Endometrial microvascular endothelial cells (primary cell): Measurements from ENCODE around the gene GMFB. TPM values are rescaled to one million over a fixed set of nuclear protein-coding genes. Genes with fewer than 3 reads are reported as not detected.

Source experiments
- in situ Hi-C: cut with HindIII; loops from 2 replicates; pipeline ENCODE4 v1.10.0; 2017; ENCODE audit warnings: low sequenced_read_pairs, low pct_unique_long_range_greater_than_20kb; ENCODE audit errors: inconsistent ontology term
- total RNA-seq: library from RNA; depleted of rRNA; stranded (reverse); fragments of >200 nt; gene quantifications from one replicate; pipeline ENCODE4 v1.2.3, GENCODE V29; 2015; ENCODE audit errors: inconsistent ontology term

GMFB gene
- 48.3 TPM for total RNA-seq

DNA sequence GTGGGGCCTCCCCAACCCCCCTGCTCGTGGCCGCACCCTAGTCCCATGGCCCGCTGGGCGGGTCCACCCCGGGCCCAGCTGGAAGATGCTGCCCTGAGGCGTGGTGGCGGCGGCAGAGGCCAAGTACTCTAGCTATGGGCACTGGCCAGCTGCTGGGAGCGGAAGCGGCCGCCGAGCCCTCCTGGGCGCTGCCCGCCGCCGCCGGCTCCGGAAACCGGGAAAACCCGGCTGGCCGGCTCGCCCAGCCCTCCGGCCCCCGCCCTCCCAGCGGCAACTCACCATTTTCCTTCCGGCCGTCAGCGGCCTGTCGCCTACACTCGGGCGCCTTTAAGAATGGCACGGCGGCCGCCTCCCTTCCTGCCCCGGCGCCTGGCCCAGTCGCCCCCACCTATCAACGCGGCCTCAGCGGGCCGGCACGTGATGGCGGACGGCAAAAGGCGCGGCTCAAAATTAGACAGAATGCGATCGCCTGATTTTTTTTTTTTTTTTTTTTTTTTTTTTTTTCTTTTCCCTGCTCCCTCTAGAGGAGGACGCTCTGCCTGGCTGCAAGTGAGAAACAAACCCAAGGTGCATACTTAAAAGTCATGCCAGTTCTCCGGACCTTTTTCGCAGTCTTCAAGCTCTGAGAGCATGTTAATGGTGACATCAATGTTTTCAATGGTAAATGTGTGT is at the start of gene GMFB:
TSS of gene GMFB (minus strand) at position 335 of the 672 bp plus-strand sequence. CDS start at position 282, 53 bp downstream.
- in situ Hi-C loops, result no loop called here

DNA sequence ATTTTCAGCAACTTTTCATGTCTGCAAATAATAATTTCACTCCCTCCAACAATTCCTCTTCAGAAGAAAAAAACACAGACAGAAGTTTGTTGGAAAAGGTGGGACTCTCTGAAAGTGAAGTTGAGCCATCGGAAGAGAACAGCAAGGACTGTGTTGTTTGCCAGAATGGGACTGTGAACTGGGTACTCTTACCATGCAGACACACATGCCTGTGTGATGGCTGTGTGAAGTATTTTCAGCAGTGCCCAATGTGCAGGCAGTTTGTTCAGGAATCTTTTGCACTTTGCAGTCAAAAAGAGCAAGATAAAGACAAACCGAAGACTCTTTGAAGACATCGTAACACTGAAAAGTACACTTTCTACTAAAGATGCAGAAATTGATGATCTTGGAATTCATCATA is 49.3 kb upstream of the GMFB start:
- in situ Hi-C loops, result no loop called here

DNA sequence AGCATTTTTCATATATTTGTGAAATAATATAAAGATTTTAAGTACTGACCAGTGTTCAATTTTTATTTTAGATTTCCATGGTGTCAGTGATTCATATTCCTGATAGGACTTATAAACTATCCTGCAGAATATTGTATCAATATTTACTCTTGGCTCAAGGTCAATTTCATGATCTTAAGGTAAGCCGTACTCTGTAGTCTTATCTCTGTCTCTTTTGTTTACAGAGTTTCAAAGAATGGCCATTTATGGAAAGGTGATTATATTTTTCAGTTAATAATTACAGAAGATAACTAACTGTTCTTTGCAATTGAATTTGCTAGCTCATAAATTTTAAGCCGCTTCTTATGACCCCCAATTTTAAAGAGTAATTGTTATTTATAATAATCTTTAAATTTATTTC is 48.9 kb upstream of the GMFB start:
- in situ Hi-C loops, result no loop called here

DNA sequence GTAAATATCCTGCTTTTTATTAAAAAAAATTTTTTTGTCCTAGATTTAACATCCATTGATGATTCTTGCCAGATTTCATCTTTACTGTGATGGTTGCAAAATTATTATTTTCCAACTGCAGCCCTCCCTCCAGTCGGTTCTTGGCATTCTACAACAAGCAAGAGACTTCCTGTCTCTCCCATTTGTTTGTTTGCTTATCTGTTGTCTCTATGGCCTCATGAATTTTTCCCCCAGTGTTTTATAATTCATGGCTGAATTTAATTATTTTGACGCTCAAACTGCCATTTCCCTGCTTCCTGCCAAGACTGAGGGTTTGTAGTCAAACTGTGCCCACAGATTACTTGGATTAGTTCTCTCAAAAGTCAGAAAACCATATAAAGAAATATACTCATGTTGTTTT is 46.9 kb upstream of the GMFB start:
- in situ Hi-C loops, result no loop called here

DNA sequence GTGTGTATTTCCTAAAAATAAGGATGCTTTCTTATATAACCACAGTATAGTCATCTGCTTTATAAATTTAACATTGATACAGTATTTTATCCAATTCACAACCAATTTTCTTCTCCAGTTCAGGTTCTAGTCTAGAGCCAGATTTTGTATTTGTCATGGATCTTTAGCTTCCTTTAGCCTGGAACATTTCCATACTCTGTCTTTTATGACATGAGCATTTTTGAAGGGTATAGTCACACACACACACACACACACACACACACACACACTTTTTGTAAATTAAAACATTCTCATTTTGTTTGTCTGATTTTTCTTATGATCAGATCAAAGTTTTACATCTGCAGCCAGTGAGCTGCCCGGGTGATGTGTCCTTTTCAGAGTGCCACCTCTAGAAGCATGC is 46.3 kb upstream of the GMFB start:
- in situ Hi-C loops, result no loop called here

DNA sequence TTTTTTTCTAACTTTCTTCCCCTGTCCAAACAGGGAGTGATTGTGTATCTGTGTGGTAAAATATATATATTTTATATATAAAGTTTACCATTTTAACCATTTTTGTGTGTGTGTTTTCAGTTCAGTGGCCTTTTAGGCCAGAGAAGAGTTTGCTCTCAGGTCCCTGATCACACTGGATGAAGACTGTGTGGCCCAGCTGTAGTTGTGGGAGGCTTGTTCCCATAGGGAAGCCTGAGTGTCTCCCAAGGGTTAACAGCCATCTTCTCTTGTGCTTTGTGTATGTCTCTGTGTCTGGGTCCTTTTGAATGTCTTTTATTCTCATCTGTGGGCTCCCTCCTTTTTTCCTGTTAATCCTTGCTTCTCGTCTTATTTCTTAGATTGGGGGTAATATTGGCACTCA is 44.3 kb upstream of the GMFB start:
- in situ Hi-C loops, result no loop called here

DNA sequence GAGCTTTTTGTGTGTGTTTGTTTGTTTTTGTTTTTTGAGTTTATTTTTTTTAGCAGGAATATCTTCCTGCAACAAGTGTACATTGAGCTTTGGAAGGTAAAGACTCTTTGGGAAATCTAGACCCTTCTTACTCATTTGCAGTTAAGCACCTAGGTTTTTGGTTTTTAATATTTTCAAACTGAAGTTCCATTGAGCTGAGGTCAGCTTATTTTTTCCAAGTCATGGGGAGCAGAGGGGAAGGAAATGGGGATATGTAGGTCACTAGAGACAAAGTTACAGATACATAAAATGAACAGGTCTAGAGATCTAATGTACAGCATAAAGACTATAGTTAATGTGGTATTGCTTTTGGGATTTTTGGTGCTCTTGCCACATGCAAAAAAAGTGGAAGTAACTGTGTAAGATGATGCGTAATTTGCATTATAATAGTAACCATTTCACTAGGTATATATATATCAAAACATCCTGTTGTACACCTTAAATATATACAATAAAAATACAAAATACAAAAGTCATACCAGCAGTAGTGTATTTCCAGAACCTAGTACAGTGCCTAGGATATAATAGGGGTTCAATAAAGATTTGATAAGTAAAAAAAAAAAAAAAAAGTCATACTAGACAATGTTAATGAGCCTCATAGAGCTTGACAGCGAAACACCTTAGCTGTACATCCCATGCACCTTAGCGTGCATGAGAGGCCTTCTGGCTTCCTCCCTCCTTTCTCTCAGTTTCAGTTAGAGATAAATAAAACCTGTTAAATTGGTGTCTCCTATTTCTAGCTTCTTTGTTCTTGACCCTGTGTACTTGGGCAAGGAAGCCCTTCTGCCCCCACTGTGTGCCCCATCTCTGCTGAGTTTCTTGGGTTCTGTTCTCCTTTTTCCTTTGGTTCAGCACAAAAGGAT is 43.6 kb upstream of the GMFB start:
- in situ Hi-C loops, result no loop called here

DNA sequence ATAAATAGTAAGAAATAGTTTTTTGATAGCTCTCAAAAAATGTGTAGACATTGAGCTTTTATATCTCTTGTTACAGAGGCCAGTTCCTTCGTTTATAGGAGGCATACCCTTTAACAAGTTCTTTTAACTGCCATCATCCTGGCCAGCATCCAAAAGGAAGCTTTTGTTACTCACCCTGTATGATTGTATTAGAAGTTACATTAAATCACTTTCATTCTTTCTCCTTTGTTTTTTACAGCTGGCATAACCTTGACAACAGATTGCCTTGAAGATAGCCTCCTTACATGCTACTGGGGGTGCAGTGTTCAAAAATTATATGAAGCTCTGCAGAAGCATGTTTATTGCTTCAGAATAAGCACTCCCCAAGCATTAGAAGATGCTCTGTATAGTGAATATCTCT is 41.0 kb upstream of the GMFB start:
- in situ Hi-C loops, result no loop called here

DNA sequence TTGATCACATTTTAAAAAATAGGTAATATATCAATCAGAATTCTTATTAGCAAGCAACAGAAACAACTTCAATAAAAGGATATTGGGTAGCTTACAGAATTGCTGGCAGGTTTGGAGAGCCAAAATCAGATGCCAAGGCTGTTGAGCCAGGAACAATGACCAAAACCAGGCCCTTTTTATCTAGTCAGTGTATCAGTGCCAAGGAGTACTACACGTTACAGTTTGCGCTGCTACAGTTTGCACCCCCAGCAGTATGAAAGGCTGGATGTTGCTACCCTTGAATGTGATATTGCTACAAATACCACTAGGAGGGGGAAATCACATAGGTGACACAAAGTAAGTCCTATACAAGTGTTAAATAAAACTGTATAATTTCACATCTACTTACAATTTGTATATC is 40.2 kb upstream of the GMFB start:
- in situ Hi-C loops, result no loop called here

DNA sequence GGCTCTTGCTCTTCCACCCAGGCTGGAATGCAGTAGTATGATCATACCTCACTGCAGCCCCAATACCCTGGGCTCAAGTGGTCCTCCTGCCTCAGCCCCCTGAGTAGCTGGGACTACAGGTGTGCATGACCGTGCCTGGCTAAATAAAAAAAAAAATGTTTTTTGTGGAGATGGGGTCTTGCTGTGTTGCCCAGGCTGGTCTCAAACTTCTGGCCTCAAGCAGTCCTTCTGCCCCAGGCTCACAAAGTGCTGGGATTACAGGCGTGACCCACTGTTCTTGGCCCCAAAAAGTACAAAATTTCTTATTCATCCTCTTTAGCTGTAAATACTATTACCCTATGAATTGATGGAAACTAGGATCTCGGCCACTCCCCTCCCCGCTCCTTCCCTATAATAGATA is 35.6 kb upstream of the GMFB start:
- in situ Hi-C loops, result no loop called here

DNA sequence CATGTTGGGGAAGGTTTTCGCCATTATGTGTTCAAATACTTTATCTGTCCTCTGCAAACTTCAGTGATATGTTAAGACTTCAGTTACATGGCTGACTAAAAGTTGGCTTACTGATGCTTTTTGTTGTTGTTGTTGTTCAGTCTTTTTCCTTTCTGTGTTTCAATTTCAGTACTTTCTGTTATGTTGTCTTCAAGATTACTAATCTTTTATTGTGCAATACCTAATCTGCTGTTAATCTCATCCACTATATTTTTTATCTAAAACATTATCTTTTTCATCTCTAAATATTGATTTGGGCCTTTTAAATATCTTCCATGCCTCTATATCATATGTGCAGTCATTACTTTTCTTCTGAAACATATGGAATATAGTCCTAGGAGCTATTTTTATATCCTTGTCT is 27.9 kb upstream of the GMFB start:
- in situ Hi-C loops, result no loop called here

DNA sequence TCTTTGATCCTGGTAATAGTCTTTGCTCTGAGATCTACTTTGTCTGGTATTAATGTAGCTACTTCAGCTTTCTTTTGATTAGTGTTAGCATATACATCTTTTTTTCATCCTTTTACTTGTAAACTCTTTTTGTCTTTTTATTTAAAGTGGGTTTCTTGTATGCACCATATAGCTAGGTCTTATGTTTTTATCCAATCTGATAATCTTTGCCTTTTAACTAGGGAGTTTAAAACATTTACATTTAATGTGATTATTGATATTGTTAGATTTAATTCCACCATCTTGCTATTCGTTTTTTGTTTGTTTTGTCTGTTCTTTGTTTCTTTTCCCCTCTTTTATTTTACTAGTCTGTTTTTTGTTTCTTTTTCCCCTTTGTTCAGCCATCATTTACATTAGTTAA is 26.9 kb upstream of the GMFB start:
- in situ Hi-C loops, result no loop called here

DNA sequence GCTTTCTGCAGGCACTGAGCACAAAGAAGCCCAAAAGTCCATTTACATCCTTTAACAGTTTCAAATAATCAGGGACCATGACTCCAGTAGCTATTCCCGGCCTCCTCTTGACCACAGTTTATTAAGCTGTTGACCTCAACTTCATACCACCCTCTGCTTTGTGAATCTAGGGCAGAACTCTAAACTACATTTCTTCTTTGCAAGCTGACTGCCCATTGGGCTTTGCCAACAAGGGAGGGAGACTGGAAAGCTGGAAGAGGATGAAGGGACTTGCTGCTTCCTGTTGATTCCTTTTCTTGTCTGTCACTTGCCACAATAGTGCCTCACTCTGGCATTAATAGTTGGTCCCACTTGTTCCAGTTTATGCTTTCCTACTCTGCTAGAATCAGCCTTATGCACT is 23.6 kb upstream of the GMFB start:
- in situ Hi-C loops, result no loop called here

DNA sequence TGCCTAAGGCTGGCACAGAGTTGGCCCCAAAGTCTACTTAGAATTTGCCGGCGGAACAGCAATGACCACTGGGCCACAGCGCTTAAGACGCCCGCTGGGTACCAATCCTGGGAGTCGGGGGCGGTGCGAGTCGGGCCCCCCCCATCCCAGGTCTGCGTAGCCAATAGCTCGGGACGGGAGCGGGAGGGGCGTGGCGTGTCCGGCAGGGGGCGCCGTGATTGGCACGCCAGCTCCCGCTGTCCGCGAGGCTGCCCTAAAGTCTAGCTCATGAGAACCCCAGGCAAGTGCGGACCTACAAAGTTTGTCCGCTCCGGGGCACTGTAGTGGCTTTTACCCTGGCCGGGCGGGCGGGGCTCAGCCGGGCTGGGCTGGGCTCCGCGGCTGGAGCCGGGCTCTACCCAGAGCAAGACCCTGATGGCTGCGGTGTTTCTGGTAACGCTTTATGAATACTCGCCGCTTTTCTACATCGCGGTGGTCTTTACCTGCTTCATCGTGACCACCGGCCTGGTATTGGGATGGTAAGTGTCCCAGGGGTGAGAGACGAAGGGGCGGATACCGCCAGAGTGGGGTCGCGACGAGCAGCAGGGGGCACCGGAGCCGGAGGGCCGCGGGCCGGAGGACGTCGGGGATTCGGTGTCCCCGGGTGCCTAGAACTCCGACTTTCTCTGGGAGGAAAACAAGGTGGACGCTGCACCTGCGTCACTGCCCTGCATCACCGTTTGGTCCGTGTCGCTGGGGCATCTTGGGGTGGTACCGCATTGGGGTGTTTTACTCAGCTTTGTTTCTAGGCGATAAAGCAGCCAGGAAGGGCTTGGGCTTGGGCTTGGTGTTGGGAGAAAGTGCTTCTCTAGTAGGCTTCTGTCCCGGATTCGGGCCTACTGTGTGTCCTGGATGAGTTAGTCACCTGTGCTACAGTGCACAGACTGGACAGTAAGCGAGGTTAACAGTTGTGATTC is 21.0 kb upstream of the GMFB start, which contains the start of gene CGRRF1:
TSS of gene CGRRF1 (plus strand) at position 361 of the 956 bp plus-strand sequence. CDS start at position 415, 54 bp downstream.
- in situ Hi-C loops, result no loop called here

DNA sequence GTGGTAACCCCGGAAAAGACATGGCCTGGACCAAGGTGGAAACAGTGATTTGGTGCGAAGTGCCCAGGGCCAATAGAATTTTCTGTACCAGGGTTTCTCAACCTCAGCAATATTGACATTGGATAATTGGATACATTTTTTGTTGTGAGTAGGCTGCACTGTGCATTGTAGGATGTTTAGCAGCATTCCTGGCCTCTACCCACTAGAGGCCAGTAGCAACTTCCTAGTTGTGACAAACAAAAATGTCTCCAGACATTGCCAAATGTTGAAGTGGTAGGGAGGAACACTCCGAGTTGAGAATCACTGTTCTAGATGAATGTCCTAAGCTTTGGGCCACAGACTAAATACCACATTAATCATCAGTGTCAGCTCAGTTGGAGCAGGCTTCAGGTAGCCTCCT is 14.7 kb upstream of the GMFB start:
- in situ Hi-C loops, result no loop called here

DNA sequence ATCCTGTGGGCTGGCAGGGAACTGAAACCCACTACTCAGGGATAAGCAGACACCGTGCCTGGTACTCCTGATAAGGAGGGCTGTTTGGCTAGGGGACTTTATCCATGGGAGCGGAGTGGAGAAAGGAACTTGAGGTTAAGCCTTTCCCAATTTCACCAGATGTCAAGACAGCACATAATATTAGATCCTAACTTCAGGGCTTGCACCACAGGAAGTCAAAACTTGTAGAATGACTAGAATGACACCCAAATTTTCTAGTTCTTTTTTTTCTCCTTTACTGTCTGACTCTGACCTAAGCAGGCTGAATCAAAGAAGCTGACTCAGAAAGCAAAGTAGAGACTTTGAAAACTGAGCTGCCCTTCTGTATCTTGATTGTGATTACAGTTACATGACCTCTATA is 13.8 kb upstream of the GMFB start:
- in situ Hi-C loops, result no loop called here

DNA sequence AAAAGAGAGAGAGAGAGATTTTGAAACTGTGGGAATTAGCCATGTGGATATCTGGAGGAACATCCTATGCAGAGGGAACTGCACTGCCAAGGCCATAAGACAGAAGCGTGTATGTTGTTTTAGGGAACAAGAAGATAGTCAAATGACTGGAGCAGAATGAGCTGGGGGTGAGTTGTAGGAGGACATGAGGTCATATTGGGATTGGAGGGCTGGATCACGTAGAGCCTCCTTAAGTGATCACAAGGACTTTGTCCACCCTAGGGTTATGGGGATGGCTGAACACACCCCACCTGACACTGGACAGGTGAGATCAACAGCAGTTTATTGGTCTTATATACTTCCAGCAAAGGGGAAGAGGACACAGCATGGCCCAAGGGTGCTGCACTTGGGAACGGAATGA is 12.7 kb upstream of the GMFB start:
- in situ Hi-C loops, result no loop called here

DNA sequence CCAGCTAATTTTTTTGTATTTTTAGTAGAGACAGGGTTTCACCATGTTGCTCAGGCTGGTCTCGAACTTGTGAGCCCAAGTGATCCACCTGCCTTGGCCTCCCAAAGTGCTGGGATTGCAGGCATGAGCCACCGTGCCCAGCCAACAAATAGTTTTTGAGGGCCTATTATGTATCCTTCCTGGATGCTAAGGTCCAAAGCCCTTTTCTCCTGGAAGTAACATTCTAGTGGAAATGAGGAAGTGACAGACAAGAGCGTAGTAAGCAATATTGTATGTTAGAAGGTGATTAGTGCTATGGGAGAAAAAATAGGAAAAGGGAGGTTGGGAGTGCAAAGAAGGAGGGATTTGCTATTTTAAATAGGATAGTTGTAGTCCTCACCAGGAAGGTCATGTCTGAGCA is 12.0 kb upstream of the GMFB start:
- in situ Hi-C loops, result no loop called here

DNA sequence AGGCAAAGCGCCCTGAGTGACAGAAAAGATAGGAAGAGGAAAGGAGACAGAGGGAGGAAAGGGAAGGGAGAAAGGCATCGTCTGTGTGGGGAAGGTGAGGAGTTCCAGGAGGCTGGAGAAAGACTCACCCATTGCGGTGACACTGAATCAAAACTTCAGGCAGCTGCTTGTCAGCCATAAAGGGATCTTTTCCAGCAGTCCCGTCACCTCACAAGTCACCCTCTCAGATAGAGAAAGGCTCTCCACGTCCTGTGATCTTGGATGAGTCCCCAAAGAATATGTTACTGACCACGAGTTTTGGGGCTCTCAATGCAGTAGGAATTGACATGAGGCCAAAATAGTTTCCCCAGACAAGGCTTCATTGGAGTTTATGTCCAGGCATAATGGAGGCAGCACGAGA is 9.8 kb upstream of the GMFB start:
- in situ Hi-C loops, result no loop called here
